MM.1S (cell line): ENCODE data around the gene RAB3B.

Experiments used
- EZH2 ChIP-seq: fragments of 300-600 bp; sonication (generic); optimal IDR thresholded peaks from 2 replicates; pipeline ENCODE3; 2017; ENCODE audit warnings: low read depth, mild to moderate bottlenecking, antibody characterized with exemption, low read length, mixed read lengths
- EZH2phosphoT487 ChIP-seq: fragments of 300-600 bp; sonication (generic); IDR thresholded peaks from 2 replicates; pipeline ENCODE4 v1.6.1; 2018; ENCODE audit warnings: antibody characterized with exemption, low read length
- TF ChIP-seq, protein P1 (sequence below): fragments of 300-600 bp; sonication (generic); IDR thresholded peaks from 2 replicates; pipeline ENCODE4 v1.5.1; 2016; ENCODE audit warnings: antibody characterized with exemption, low read length, mixed read lengths

DNA sequence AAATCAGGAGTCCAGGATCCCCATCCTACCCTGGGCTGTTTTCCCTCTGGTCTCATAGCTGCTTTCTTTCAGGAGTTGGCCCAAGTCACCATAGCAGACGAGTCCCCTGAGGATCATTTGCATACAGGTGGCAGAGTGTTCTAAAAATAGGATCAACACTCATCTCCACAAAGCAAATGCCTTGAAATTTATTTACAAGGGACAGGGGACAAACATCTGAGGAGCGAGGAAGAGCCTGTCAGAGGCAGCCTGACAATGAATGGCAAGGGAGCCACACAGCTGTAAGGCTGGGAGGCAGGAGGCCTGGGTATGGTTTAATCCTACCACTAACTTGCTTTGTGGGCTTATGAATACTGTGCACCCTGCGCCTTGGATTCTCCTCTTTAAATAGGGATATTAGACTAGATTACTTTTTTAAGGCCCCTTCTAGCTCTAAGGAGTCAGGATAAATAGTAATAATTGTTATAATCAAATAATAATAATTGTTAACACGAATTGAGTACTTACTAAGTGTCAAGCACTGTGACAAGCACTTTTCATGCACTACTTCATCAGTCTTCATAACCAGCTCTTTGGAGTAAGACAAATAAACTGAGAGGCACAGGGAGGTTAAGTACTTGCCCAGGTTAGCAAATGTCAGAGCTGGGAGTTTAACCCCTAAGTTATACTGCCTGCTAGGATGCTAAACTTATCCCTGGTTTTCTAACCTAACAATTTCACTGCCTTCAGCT is 34.5 kb downstream of the RAB3B start:
- TF ChIP-seq, protein P1, sequence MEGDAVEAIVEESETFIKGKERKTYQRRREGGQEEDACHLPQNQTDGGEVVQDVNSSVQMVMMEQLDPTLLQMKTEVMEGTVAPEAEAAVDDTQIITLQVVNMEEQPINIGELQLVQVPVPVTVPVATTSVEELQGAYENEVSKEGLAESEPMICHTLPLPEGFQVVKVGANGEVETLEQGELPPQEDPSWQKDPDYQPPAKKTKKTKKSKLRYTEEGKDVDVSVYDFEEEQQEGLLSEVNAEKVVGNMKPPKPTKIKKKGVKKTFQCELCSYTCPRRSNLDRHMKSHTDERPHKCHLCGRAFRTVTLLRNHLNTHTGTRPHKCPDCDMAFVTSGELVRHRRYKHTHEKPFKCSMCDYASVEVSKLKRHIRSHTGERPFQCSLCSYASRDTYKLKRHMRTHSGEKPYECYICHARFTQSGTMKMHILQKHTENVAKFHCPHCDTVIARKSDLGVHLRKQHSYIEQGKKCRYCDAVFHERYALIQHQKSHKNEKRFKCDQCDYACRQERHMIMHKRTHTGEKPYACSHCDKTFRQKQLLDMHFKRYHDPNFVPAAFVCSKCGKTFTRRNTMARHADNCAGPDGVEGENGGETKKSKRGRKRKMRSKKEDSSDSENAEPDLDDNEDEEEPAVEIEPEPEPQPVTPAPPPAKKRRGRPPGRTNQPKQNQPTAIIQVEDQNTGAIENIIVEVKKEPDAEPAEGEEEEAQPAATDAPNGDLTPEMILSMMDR, result no peak
- TF ChIP-seq EZH2 (no peak), EZH2phosphoT487 (no peak)
